Measurements from ENCODE around the gene TLK2.

- TF ChIP-seq GATA2 (IDR thresholded peaks at IDR 0.05; ENCODE audit: low read depth, low read length): no peak
- no peak for TF ChIP-seq GATA3 (IDR thresholded peaks at IDR 0.05; ENCODE audit: low read depth, low read length)
Observed at GRCh38 chr17:62637809-62638208, 159.2 kb downstream of the TLK2 start.

Data from SH-SY5Y (cell line).